WERI-Rb-1 (cell line): Measurements from ENCODE around the gene ITPR2.

ENCODE experiments used
- DNase-seq: peaks from one replicate; pipeline ENCODE4 v3.0.0-alpha.2; 2020
- H3K27ac ChIP-seq: fragments of 250-450 bp; sonication (Bioruptor Pico); 2 replicates; pipeline ENCODE4 v1.5.1; 2020; ENCODE audit warnings: mild to moderate bottlenecking, moderate library complexity
- H3K27me3 ChIP-seq: fragments of 250-450 bp; sonication (Bioruptor Pico); 2 replicates; pipeline ENCODE4 v1.5.1; 2021; ENCODE audit warnings: mild to moderate bottlenecking, low read depth, moderate library complexity; ENCODE audit not compliant: insufficient read depth, severe bottlenecking
- H3K36me3 ChIP-seq: fragments of 250-450 bp; sonication (Bioruptor Pico); 2 replicates; pipeline ENCODE4 v1.5.1; 2020; ENCODE audit warnings: mild to moderate bottlenecking, moderate library complexity
- H3K4me3 ChIP-seq: 2 replicates; pipeline ENCODE4 v1.5.1; 2011; ENCODE audit warnings: low read depth, mild to moderate bottlenecking, control low read depth, low read length
- H3K9me3 ChIP-seq: fragments of 250-450 bp; sonication (Bioruptor Pico); 2 replicates; pipeline ENCODE4 v1.5.1; 2021; ENCODE audit warnings: mild to moderate bottlenecking, moderate library complexity; ENCODE audit not compliant: severe bottlenecking
- CTCF ChIP-seq: IDR thresholded peaks from 2 replicates; pipeline ENCODE4 v1.5.1; 2011; ENCODE audit warnings: low read depth, mild to moderate bottlenecking, control low read depth, inconsistent platforms, low read length

Gene ITPR2

GRCh38 chr12:26748741-26749431 lies 84.1 kb downstream of the ITPR2 start:
- TF ChIP-seq CTCF: no peak
- peaks cover 2% of the 10 kb centered on the region for H3K9me3 ChIP-seq
- H3K27me3 ChIP-seq: no peaks in the 10 kb centered on the region
- H3K36me3 ChIP-seq: no peaks in the 10 kb centered on the region
- H3K27ac ChIP-seq: no peak overlapping the region
- DNase-seq: no peak
- no peak overlapping the region for H3K4me3 ChIP-seq

GRCh38 chr12:26748412-26748740 lies 84.6 kb downstream of the ITPR2 start:
- peaks cover 2% of the 10 kb centered on the region for H3K9me3 ChIP-seq
- no peaks in the 10 kb centered on the region for H3K36me3 ChIP-seq
- DNase-seq: no peak
- H3K27ac ChIP-seq: no peak overlapping the region
- no peaks in the 10 kb centered on the region for H3K27me3 ChIP-seq
- H3K4me3 ChIP-seq: no peak overlapping the region
- no peak for TF ChIP-seq CTCF

- no peaks in the 10 kb centered on the region for H3K36me3 ChIP-seq
- no peak for TF ChIP-seq CTCF
- no peak overlapping the region for H3K4me3 ChIP-seq
- H3K27me3 ChIP-seq: no peaks in the 10 kb centered on the region
- no peak for DNase-seq
- H3K9me3 ChIP-seq: no peaks in the 10 kb centered on the region
- peak overlapping the region; percentile 69 for H3K27ac ChIP-seq
Measured at GRCh38 chr12:26746121-26746714, 86.8 kb downstream of the ITPR2 start.

GRCh38 chr12:26744697-26745440 lies 88.1 kb downstream of the ITPR2 start:
- H3K9me3 ChIP-seq: no peaks in the 10 kb centered on the region
- peak overlapping the region; percentile 9 for H3K4me3 ChIP-seq

GRCh38 chr12:26744042-26744626 lies 88.9 kb downstream of the ITPR2 start:
- H3K36me3 ChIP-seq: no peaks in the 10 kb centered on the region
- peaks cover 2% of the 10 kb centered on the region for H3K9me3 ChIP-seq
- no peak overlapping the region for H3K4me3 ChIP-seq
- TF ChIP-seq CTCF: no peak
- H3K27me3 ChIP-seq: no peaks in the 10 kb centered on the region
- H3K27ac ChIP-seq: peak overlapping the region; percentile 7
- DNase-seq: no peak

More at GRCh38 chr12:26744697-26745440, 88.1 kb downstream of the ITPR2 start:
- Histone ChIP-seq H3K36me3 (no peaks in the 10 kb centered on the region), H3K27me3 (no peaks in the 10 kb centered on the region), H3K27ac (peak overlapping the region; percentile 69)
- no peak for TF ChIP-seq CTCF
- DNase-seq: peak; percentile 59
